ENCODE data around the gene WFIKKN1.

The WFIKKN1 gene

GRCh38 chr16:660132-660458 lies 29.3 kb downstream of the WFIKKN1 start:
- Histone ChIP-seq H2BK15ac (ENCODE audit: low read depth, poor library complexity, severe bottlenecking) (no peak overlapping the region), H3K18ac (ENCODE audit: low read depth in 1 of 2, low read length in 2 of 2) (no peak overlapping the region), H3K4me3 (ENCODE audit: insufficient read depth in 1 of 2, low read depth in 1 of 2, low read length in 2 of 2) (no peak overlapping the region), H2AK5ac (ENCODE audit: low read length, severe bottlenecking) (no peak overlapping the region), H4K8ac (ENCODE audit: low read length) (peak overlapping the region; percentile 52), H2AFZ (ENCODE audit: low read depth, low read length) (no peak overlapping the region), H2BK120ac (ENCODE audit: low read depth, low read length) (no peak overlapping the region), H3K14ac (ENCODE audit: low read length in 2 of 2) (no peak overlapping the region), H3K9ac (ENCODE audit: low read length) (no peak overlapping the region), H2BK5ac (ENCODE audit: low read depth, low read length, poor library complexity, severe bottlenecking) (no peak overlapping the region), H3K4me2 (ENCODE audit: low read length, poor library complexity, severe bottlenecking) (no peak overlapping the region), H2BK12ac (ENCODE audit: low read length in 2 of 2) (no peak overlapping the region), H3K4me1 (ENCODE audit: control insufficient read depth, insufficient read depth, low read depth, low read length) (peaks cover 17% of the 10 kb centered on the region), H3K4ac (ENCODE audit: low read depth in 1 of 2, low read length in 2 of 2) (no peak overlapping the region), H3K27me3 (ENCODE audit: control insufficient read depth in 1 of 2, insufficient read depth in 1 of 2, low read length in 2 of 2) (no peaks in the 10 kb centered on the region), H3K27ac (ENCODE audit: low read length, poor library complexity, severe bottlenecking) (no peak overlapping the region), H3K23ac (ENCODE audit: low read length in 2 of 2) (no peak overlapping the region), H4K91ac (ENCODE audit: low read length) (peak overlapping the region; percentile 40), H3K36me3 (ENCODE audit: control insufficient read depth in 1 of 2, insufficient read depth in 2 of 2, low read depth in 1 of 2, low read length in 2 of 2) (peaks cover 0 to 67% of the 10 kb centered on the region in 2 experiments), H3K79me1 (replicated peaks; ENCODE audit: low read length, poor library complexity, severe bottlenecking) (no peaks in the 10 kb centered on the region), H3K9me3 (ENCODE audit: control insufficient read depth, low read length) (no peaks in the 10 kb centered on the region)
- no peak for DNase-seq
- 77% methylated on average over 6 of the region's 6 CpGs for WGBS

- H3K36me3 ChIP-seq (ENCODE audit: control insufficient read depth in 1 of 2, insufficient read depth in 2 of 2, low read depth in 1 of 2, low read length in 2 of 2) = peaks cover 0 to 61% of the 10 kb centered on the region in 2 experiments
- peak overlapping the region; percentile 29 to 69 for H2BK12ac ChIP-seq (ENCODE audit: low read length in 2 of 2)
- H2AK5ac ChIP-seq (ENCODE audit: low read length, severe bottlenecking) = no peak overlapping the region
- no peak overlapping the region for H2BK120ac ChIP-seq (ENCODE audit: low read depth, low read length)
- peak; percentile 90 for DNase-seq
- H2AFZ ChIP-seq (ENCODE audit: low read depth, low read length) = no peak overlapping the region
- peak overlapping the region; percentile 15 to 64 for H3K18ac ChIP-seq (ENCODE audit: low read depth in 1 of 2, low read length in 2 of 2)
- no peak overlapping the region for H3K4me3 ChIP-seq (ENCODE audit: insufficient read depth in 1 of 2, low read depth in 1 of 2, low read length in 2 of 2)
- no peaks in the 10 kb centered on the region for H3K79me1 ChIP-seq (replicated peaks; ENCODE audit: low read length, poor library complexity, severe bottlenecking)
- no peaks in the 10 kb centered on the region for H3K9me3 ChIP-seq (ENCODE audit: control insufficient read depth, low read length)
- H4K91ac ChIP-seq (ENCODE audit: low read length) = peak overlapping the region; percentile 64
- no peak overlapping the region for H3K14ac ChIP-seq (ENCODE audit: low read length in 2 of 2)
- H3K27ac ChIP-seq (ENCODE audit: low read length, poor library complexity, severe bottlenecking) = no peak overlapping the region
- no peaks in the 10 kb centered on the region for H3K27me3 ChIP-seq (ENCODE audit: control insufficient read depth in 1 of 2, insufficient read depth in 1 of 2, low read length in 2 of 2)
- no peak overlapping the region for H3K23ac ChIP-seq (ENCODE audit: low read length in 2 of 2)
- no peak overlapping the region for H3K4ac ChIP-seq (ENCODE audit: low read depth in 1 of 2, low read length in 2 of 2)
- H3K4me2 ChIP-seq (ENCODE audit: low read length, poor library complexity, severe bottlenecking) = peak overlapping the region; percentile 35
- WGBS = 34% methylated on average over 25 of the region's 43 CpGs
- peak overlapping the region; percentile 15 for H3K9ac ChIP-seq (ENCODE audit: low read length)
- peak overlapping the region; percentile 33 for H2BK15ac ChIP-seq (ENCODE audit: low read depth, poor library complexity, severe bottlenecking)
- peaks cover 17% of the 10 kb centered on the region for H3K4me1 ChIP-seq (ENCODE audit: control insufficient read depth, insufficient read depth, low read depth, low read length)
- peak overlapping the region; percentile 92 for H4K8ac ChIP-seq (ENCODE audit: low read length)
- H2BK5ac ChIP-seq (ENCODE audit: low read depth, low read length, poor library complexity, severe bottlenecking) = no peak overlapping the region
Measured at GRCh38 chr16:660459-661183, 29.8 kb downstream of the WFIKKN1 start.

GRCh38 chr16:661184-661821 lies 30.5 kb downstream of the WFIKKN1 start:
- H3K23ac ChIP-seq (ENCODE audit: low read length in 2 of 2) = no peak overlapping the region
- H4K8ac ChIP-seq (ENCODE audit: low read length) = peak overlapping the region; percentile 92
- H3K4me3 ChIP-seq (ENCODE audit: insufficient read depth in 1 of 2, low read depth in 1 of 2, low read length in 2 of 2) = no peak overlapping the region
- no peak overlapping the region for H2AFZ ChIP-seq (ENCODE audit: low read depth, low read length)
- H3K4ac ChIP-seq (ENCODE audit: low read depth in 1 of 2, low read length in 2 of 2) = peak overlapping the region in 1 of 2 experiments; percentile 31
- H3K79me1 ChIP-seq (replicated peaks; ENCODE audit: low read length, poor library complexity, severe bottlenecking) = no peaks in the 10 kb centered on the region
- peak overlapping the region; percentile 64 for H4K91ac ChIP-seq (ENCODE audit: low read length)
- H3K27me3 ChIP-seq (ENCODE audit: control insufficient read depth in 1 of 2, insufficient read depth in 1 of 2, low read length in 2 of 2) = no peaks in the 10 kb centered on the region
- no peaks in the 10 kb centered on the region for H3K9me3 ChIP-seq (ENCODE audit: control insufficient read depth, low read length)
- H3K36me3 ChIP-seq (ENCODE audit: control insufficient read depth in 1 of 2, insufficient read depth in 2 of 2, low read depth in 1 of 2, low read length in 2 of 2) = peaks cover 3 to 59% of the 10 kb centered on the region in 2 experiments
- H3K14ac ChIP-seq (ENCODE audit: low read length in 2 of 2) = no peak overlapping the region
- peak overlapping the region; percentile 15 to 64 for H3K18ac ChIP-seq (ENCODE audit: low read depth in 1 of 2, low read length in 2 of 2)
- H2BK5ac ChIP-seq (ENCODE audit: low read depth, low read length, poor library complexity, severe bottlenecking) = no peak overlapping the region
- peak overlapping the region; percentile 35 for H3K4me2 ChIP-seq (ENCODE audit: low read length, poor library complexity, severe bottlenecking)
- 75% methylated on average over 33 of the region's 35 CpGs for WGBS
- H3K4me1 ChIP-seq (ENCODE audit: control insufficient read depth, insufficient read depth, low read depth, low read length) = peaks cover 17% of the 10 kb centered on the region
- no peak overlapping the region for H2BK120ac ChIP-seq (ENCODE audit: low read depth, low read length)
- no peak for DNase-seq
- peak overlapping the region; percentile 33 for H2BK15ac ChIP-seq (ENCODE audit: low read depth, poor library complexity, severe bottlenecking)
- H2AK5ac ChIP-seq (ENCODE audit: low read length, severe bottlenecking) = peak overlapping the region; percentile 56
- no peak overlapping the region for H3K27ac ChIP-seq (ENCODE audit: low read length, poor library complexity, severe bottlenecking)
- peak overlapping the region; percentile 29 to 69 for H2BK12ac ChIP-seq (ENCODE audit: low read length in 2 of 2)
- H3K9ac ChIP-seq (ENCODE audit: low read length) = peak overlapping the region; percentile 15

- Histone ChIP-seq H3K4me2 (ENCODE audit: low read length, poor library complexity, severe bottlenecking) (no peak overlapping the region), H4K8ac (ENCODE audit: low read length) (no peak overlapping the region), H3K27ac (ENCODE audit: low read length, poor library complexity, severe bottlenecking) (no peak overlapping the region), H3K79me1 (replicated peaks; ENCODE audit: low read length, poor library complexity, severe bottlenecking) (no peaks in the 10 kb centered on the region), H2BK5ac (ENCODE audit: low read depth, low read length, poor library complexity, severe bottlenecking) (no peak overlapping the region), H3K9ac (ENCODE audit: low read length) (no peak overlapping the region), H3K27me3 (ENCODE audit: control insufficient read depth in 1 of 2, insufficient read depth in 1 of 2, low read length in 2 of 2) (no peaks in the 10 kb centered on the region), H2BK120ac (ENCODE audit: low read depth, low read length) (no peak overlapping the region), H3K23ac (ENCODE audit: low read length in 2 of 2) (no peak overlapping the region), H3K4ac (ENCODE audit: low read depth in 1 of 2, low read length in 2 of 2) (no peak overlapping the region), H3K4me3 (ENCODE audit: insufficient read depth in 1 of 2, low read depth in 1 of 2, low read length in 2 of 2) (no peak overlapping the region), H3K9me3 (ENCODE audit: control insufficient read depth, low read length) (no peaks in the 10 kb centered on the region), H3K14ac (ENCODE audit: low read length in 2 of 2) (no peak overlapping the region), H2BK15ac (ENCODE audit: low read depth, poor library complexity, severe bottlenecking) (no peak overlapping the region), H2BK12ac (ENCODE audit: low read length in 2 of 2) (no peak overlapping the region), H3K36me3 (ENCODE audit: control insufficient read depth in 1 of 2, insufficient read depth in 2 of 2, low read depth in 1 of 2, low read length in 2 of 2) (peaks cover 3 to 57% of the 10 kb centered on the region in 2 experiments), H3K18ac (ENCODE audit: low read depth in 1 of 2, low read length in 2 of 2) (no peak overlapping the region), H2AFZ (ENCODE audit: low read depth, low read length) (no peak overlapping the region), H3K4me1 (ENCODE audit: control insufficient read depth, insufficient read depth, low read depth, low read length) (peaks cover 17% of the 10 kb centered on the region), H2AK5ac (ENCODE audit: low read length, severe bottlenecking) (no peak overlapping the region), H4K91ac (ENCODE audit: low read length) (peak overlapping the region; percentile 63)
- no peak for DNase-seq
- 97% methylated on average over 19 of the region's 19 CpGs for WGBS
Measured at GRCh38 chr16:662095-662494, 31.3 kb downstream of the WFIKKN1 start.
